Type B pancreatic cell (in vitro differentiated cells): ENCODE measurements around the gene PTPRA. TPM values are rescaled to one million over a fixed set of nuclear protein-coding genes. Genes with fewer than 3 reads are reported as not detected.

Source experiments
- DNase-seq: peaks from one replicate; pipeline ENCODE4 v3.0.0; 2021; ENCODE audit warnings: mixed read lengths; ENCODE audit not compliant: unreplicated experiment; ENCODE audit errors: extremely low spot score
- H3K27ac Mint-ChIP-seq: 2 replicates; pipeline ENCODE4 v1.8.0; 2021; ENCODE audit warnings: mild to moderate bottlenecking, mixed read lengths
- H3K27me3 Mint-ChIP-seq: 2 replicates; pipeline ENCODE4 v1.8.0; 2021; ENCODE audit warnings: mixed read lengths
- H3K36me3 Mint-ChIP-seq: 2 replicates; pipeline ENCODE4 v1.8.0; 2021; ENCODE audit warnings: mixed read lengths
- H3K4me1 Mint-ChIP-seq: one replicate; pipeline ENCODE4 v1.8.0; 2021; ENCODE audit warnings: mixed read lengths; ENCODE audit not compliant: unreplicated experiment
- H3K4me3 Mint-ChIP-seq: 2 replicates; pipeline ENCODE4 v1.8.0; 2021; ENCODE audit warnings: mild to moderate bottlenecking, mixed read lengths
- H3K9me3 Mint-ChIP-seq: 2 replicates; pipeline ENCODE4 v1.8.0; 2021; ENCODE audit warnings: mixed read lengths
- total RNA-seq: library from RNA; stranded (reverse); gene quantifications from 2 replicates; pipeline ENCODE4 v1.2.1, GENCODE V29; 2021; ENCODE audit warnings: low replicate concordance
- TF ChIP-seq, protein P1 (sequence below): fragments of 200-600 bp; sonication (generic); conservative IDR thresholded peaks from 2 replicates; pipeline ENCODE4 v1.5.0; 2021; ENCODE audit warnings: antibody characterized with exemption, mild to moderate bottlenecking

PTPRA gene
- total RNA-seq, 1 donor from 2014 or later: 73.8 TPM

DNA sequence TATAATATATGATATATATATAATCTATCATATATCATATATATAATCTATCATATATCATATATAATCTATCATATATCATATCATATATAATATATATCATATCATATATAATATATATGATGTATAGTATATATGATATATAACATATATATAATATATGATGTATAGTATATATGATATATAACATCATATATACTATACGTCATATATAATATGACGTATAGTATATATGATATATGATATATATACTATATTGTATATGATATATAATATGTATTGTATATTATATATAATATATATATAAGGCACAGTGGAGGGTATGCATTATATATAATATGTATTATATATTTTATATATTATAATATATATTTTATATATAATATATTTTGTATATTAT is 36.7 kb downstream of the PTPRA start:
- Mint-ChIP-seq H3K4me3 (no peak overlapping the region), H3K9me3 (no peaks in the 10 kb centered on the region), H3K27me3 (no peaks in the 10 kb centered on the region), H3K36me3 (peaks cover 3% of the 10 kb centered on the region), H3K27ac (no peak overlapping the region), H3K4me1 (no peaks in the 10 kb centered on the region)
- TF ChIP-seq, protein P1, sequence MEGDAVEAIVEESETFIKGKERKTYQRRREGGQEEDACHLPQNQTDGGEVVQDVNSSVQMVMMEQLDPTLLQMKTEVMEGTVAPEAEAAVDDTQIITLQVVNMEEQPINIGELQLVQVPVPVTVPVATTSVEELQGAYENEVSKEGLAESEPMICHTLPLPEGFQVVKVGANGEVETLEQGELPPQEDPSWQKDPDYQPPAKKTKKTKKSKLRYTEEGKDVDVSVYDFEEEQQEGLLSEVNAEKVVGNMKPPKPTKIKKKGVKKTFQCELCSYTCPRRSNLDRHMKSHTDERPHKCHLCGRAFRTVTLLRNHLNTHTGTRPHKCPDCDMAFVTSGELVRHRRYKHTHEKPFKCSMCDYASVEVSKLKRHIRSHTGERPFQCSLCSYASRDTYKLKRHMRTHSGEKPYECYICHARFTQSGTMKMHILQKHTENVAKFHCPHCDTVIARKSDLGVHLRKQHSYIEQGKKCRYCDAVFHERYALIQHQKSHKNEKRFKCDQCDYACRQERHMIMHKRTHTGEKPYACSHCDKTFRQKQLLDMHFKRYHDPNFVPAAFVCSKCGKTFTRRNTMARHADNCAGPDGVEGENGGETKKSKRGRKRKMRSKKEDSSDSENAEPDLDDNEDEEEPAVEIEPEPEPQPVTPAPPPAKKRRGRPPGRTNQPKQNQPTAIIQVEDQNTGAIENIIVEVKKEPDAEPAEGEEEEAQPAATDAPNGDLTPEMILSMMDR: no peak
- DNase-seq: no peak

DNA sequence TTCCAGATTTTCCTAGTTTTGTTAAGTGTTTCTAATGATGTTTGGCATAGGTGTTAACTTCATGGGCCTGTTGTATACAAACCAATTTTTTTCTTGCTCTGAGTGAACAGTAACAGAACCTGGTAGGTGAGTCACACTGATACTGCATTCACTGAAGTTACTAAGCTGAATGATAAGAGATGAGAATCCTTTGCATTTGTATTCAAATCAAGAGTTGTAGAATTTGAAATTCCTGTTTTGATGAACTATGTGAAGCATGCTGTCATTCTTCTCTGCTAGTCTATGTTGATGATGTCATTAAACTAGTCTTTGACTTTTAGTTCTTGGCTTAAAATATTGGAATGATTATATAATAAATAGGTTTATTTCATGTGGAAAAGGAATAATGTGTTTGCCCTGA is 37.9 kb downstream of the PTPRA start:
- no peak for DNase-seq
- peaks cover 7% of the 10 kb centered on the region for H3K36me3 Mint-ChIP-seq
- no peaks in the 10 kb centered on the region for H3K9me3 Mint-ChIP-seq
- TF ChIP-seq, protein P1: no peak
- no peaks in the 10 kb centered on the region for H3K27me3 Mint-ChIP-seq
- H3K27ac Mint-ChIP-seq: no peak overlapping the region
- H3K4me1 Mint-ChIP-seq: no peaks in the 10 kb centered on the region
- H3K4me3 Mint-ChIP-seq: no peak overlapping the region

DNA sequence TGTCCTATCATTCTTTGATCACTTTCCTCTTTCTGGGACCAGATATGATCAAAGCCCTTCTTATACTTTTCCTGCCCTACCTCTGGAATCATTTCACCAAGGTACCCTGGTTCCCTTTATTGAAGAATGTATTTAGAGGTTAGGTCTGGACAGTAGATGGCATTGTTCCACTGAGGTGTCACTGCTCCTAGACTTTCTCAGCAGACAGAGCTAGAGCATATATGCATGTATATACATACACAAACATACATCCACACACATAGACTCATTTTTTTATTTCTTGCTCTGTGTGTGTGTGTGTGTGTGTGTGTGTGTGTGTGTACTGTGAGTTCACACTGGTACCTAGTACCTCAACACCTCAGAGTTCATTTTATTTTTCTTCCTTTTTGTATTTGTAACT is 40.9 kb downstream of the PTPRA start:
- H3K27ac Mint-ChIP-seq: no peak overlapping the region
- no peak overlapping the region for H3K4me3 Mint-ChIP-seq

DNA sequence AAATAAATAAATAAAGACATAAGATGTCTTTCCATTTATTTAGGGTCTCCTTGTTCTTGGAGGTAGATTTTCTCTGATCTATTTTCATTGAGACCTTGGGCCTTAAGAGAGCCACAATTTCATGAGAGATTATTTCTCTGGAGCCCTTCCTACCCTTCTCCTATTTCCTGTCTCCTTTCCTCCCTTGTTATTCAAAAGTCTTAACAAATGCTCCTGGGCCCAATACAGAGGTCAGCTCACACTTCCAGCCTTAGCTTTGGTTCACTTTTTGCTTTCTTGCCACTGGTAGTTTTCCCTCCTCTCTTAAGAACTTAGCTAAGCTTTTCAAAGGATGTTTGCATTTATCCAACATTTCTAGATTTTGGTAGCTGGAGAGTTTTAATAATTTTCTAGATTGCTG is 44.0 kb downstream of the PTPRA start:
- no peak overlapping the region for H3K4me3 Mint-ChIP-seq
- no peaks in the 10 kb centered on the region for H3K9me3 Mint-ChIP-seq
- no peak for DNase-seq
- peaks cover 8% of the 10 kb centered on the region for H3K36me3 Mint-ChIP-seq
- TF ChIP-seq, protein P1: no peak
- H3K27ac Mint-ChIP-seq: no peak overlapping the region
- H3K27me3 Mint-ChIP-seq: no peaks in the 10 kb centered on the region
- peaks cover 22% of the 10 kb centered on the region for H3K4me1 Mint-ChIP-seq

More for the DNA sequence above, 40.9 kb downstream of the PTPRA start:
- no peak for DNase-seq
- Mint-ChIP-seq H3K27me3 (no peaks in the 10 kb centered on the region), H3K9me3 (no peaks in the 10 kb centered on the region), H3K36me3 (peaks cover 11% of the 10 kb centered on the region), H3K4me1 (peaks cover 11% of the 10 kb centered on the region)
- TF ChIP-seq, protein P1: peak; percentile 27

DNA sequence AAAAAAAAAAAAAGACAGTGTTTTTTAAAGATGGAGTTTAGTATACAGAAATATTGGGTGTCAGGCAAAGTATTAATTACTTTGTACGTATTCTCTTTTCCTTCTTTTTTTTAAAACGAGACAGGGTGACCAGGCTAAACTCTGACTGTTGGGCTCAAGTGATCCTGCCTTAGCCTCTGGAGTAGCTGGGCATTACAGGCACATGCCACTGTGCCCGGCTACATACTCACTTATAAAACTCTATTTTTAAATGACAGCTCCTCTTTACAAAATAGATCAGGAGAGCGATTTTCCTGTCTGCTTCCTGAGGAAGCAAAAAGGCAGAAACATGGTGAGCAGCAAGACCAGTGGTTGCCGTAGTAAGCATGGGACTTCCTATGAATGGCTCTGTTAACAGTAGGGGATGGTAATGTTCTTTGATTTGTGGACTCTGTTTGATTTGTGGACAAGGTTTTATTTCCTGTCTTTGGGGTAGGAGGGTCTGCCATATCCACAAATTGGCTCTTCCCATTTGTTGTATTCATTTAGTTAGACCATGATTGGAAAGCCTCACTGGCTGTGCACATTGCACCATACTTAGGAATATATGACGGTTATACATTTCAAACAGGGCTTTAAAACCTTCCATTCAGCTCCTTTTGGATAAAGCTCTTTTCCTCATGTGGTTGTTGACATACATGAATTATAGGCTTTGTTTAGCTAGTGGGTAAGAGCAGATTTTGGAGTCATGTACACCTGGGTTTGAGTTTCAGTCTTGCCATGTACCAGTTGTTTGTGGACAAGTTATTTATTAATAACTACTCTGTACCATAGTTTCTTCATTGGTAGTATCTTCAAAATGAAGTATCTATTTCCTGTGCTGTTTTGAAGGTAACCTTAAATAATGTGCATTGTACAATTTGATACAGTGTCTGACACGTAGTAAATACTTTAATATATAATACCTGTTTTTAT is 45.1 kb downstream of the PTPRA start:
- Mint-ChIP-seq H3K4me3 (no peak overlapping the region), H3K4me1 (peaks cover 22% of the 10 kb centered on the region), H3K9me3 (no peaks in the 10 kb centered on the region), H3K27ac (no peak overlapping the region), H3K27me3 (no peaks in the 10 kb centered on the region), H3K36me3 (peaks cover 8% of the 10 kb centered on the region)
- no peak for DNase-seq
- TF ChIP-seq, protein P1: no peak
